Chondrocyte (in vitro differentiated cells): Measurements from ENCODE around the gene NUPR1. TPM values are rescaled to one million over a fixed set of nuclear protein-coding genes. Genes with fewer than 3 reads are reported as not detected.
A peak's percentile ranks its signal among the peaks of the same experiment; 100 is the strongest.

Experiments
- DNase-seq: peaks from one replicate; pipeline ENCODE4 v3.0.0; 2021; ENCODE audit warnings: mixed read lengths, low spot score
- H3K27ac Mint-ChIP-seq: one replicate; pipeline ENCODE4 v1.8.0; 2021; ENCODE audit warnings: mild to moderate bottlenecking, moderate library complexity, mixed read lengths; ENCODE audit not compliant: unreplicated experiment
- H3K27me3 Mint-ChIP-seq: 2 replicates; pipeline ENCODE4 v1.8.0; 2021; ENCODE audit warnings: low read depth, mixed read lengths
- H3K36me3 Mint-ChIP-seq: 2 replicates; pipeline ENCODE4 v1.8.0; 2021; ENCODE audit warnings: low read depth, mixed read lengths
- H3K4me1 Mint-ChIP-seq: 2 replicates; pipeline ENCODE4 v1.8.0; 2021; ENCODE audit warnings: low read depth, mild to moderate bottlenecking, mixed read lengths
- H3K4me3 Mint-ChIP-seq: one replicate; pipeline ENCODE4 v1.8.0; 2021; ENCODE audit warnings: mild to moderate bottlenecking, moderate library complexity, mixed read lengths; ENCODE audit not compliant: unreplicated experiment
- H3K9me3 Mint-ChIP-seq: 2 replicates; pipeline ENCODE4 v1.8.0; 2021; ENCODE audit warnings: low read depth, mixed read lengths
- long read RNA-seq: library from polyadenylated mRNA; stranded (forward); transcript quantifications from one replicate; pipeline ENCODE4 v2.0.0, GENCODE V29; 2021
- total RNA-seq: library from RNA; stranded (reverse); gene quantifications from 3 replicates; pipeline ENCODE4 v1.2.1, GENCODE V29; 2021
- TF ChIP-seq, protein P1 (sequence below): fragments of 200-600 bp; sonication (generic); IDR thresholded peaks from 2 replicates; pipeline ENCODE4 v1.5.0; 2021; ENCODE audit warnings: antibody characterized with exemption, mild to moderate bottlenecking, moderate library complexity

Gene NUPR1, protein sequence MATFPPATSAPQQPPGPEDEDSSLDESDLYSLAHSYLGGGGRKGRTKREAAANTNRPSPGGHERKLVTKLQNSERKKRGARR
- total RNA-seq: 39.1 to 300 TPM (median 289 TPM) in 3 replicates
- long read RNA-seq, full-length matches to known transcripts: 527 of 595 reads
- long read RNA-seq, partial matches to known transcripts: 8 of 595 reads
- long read RNA-seq, other reads (novel, unspliced or antisense): 60 of 595 reads

DNA sequence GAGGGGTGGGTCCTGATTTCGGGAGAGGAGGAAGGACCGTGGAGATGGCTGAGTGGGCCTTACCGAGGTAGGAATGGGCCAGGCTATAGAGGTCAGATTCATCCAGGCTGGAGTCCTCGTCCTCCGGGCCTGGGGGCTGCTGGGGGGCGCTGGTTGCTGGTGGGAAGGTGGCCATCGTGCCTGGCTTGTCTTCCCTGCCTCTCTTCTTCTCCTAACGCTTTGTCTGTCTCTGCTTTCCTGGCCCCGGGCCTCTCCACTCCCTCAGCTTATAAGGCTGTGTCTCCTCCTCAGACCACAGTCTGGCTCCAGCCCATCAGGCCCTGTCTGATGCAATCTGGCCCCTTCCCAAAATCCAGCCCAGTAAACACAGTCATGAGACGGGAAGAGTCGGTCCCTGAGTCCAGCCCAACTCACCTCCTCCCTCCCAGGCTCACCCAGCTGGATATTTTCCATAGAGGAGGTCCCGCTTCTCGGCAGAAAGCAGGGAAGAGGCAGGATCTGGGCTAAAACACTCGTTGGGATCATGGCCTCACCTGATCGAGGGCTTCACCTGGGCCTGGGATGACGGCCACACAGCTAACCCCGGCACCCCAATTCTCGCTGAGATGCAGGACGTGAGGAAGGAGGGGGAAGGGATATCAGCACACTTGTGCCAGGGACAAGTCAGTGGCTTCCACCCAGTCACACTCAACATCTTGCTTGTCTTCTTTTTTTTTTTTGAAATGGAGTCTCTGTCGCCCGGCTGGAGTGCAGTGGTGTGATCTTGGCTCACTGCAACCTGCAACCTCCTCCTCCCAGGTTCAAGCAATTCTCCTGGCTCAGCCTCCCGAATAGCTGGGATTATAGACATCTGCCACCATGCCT, at the start of gene NUPR1:
Gene NUPR1, minus strand, starts transcription at position 242 of the 864 bp plus-strand sequence. Its CDS starts 67 bp downstream, at position 175.
- TF ChIP-seq, protein P1, sequence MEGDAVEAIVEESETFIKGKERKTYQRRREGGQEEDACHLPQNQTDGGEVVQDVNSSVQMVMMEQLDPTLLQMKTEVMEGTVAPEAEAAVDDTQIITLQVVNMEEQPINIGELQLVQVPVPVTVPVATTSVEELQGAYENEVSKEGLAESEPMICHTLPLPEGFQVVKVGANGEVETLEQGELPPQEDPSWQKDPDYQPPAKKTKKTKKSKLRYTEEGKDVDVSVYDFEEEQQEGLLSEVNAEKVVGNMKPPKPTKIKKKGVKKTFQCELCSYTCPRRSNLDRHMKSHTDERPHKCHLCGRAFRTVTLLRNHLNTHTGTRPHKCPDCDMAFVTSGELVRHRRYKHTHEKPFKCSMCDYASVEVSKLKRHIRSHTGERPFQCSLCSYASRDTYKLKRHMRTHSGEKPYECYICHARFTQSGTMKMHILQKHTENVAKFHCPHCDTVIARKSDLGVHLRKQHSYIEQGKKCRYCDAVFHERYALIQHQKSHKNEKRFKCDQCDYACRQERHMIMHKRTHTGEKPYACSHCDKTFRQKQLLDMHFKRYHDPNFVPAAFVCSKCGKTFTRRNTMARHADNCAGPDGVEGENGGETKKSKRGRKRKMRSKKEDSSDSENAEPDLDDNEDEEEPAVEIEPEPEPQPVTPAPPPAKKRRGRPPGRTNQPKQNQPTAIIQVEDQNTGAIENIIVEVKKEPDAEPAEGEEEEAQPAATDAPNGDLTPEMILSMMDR: no peak
- Mint-ChIP-seq H3K27me3 (no peaks in the 10 kb centered on the region), H3K9me3 (no peaks in the 10 kb centered on the region), H3K36me3 (peaks cover 28% of the 10 kb centered on the region), H3K27ac (peak within 1 kb of the TSS; percentile 99), H3K4me1 (peaks cover 51% of the 10 kb centered on the region), H3K4me3 (peak within 1 kb of the TSS; percentile 95)
- DNase-seq: peak; percentile 92

DNA sequence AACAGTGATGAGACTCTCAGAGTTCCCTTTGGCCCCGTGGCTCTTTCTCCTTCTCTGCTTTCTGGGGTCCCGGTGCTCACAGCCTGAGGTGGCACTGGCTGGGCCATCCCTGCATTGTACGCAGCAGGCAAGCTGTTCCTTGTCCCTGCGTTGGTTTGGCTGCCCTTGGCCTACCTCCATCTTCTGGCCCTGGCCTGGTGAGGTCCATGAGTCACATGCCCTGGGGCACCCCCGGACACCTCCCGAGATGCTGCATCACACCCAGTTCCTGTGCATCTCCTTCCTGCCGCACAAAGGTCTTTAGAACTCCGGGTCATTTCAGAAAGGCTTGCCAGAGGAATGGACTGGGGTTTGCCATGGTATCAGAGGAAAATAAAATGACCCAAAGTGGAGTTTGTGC, 48.6 kb upstream of the NUPR1 start:
- TF ChIP-seq, protein P1: no peak
- Mint-ChIP-seq H3K4me1 (peaks cover 16% of the 10 kb centered on the region), H3K27me3 (no peaks in the 10 kb centered on the region), H3K27ac (no peak overlapping the region), H3K9me3 (no peaks in the 10 kb centered on the region), H3K36me3 (peaks cover 28% of the 10 kb centered on the region), H3K4me3 (no peak overlapping the region)
- no peak for DNase-seq

DNA sequence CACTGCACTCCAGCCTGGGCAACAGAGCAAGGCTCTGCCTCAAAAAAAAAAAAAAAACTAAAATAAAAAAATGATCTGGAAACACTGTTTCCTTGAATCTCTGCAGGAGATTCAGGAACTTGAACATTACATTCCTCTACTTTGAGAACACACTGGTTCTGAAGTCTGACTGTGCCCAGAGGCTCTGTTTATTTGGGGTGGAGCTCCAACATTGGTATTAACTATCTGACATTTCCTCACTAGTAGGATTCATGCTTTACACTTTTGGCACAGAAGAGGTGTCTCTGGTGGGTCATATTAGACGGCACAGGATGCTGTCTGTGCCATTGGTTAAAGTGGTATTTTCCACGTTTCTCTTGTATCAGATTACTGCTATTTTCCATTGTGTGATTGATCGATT, 47.7 kb upstream of the NUPR1 start:
- peaks cover 16% of the 10 kb centered on the region for H3K4me1 Mint-ChIP-seq
- H3K27me3 Mint-ChIP-seq: no peaks in the 10 kb centered on the region
- TF ChIP-seq, protein P1: no peak
- H3K9me3 Mint-ChIP-seq: no peaks in the 10 kb centered on the region
- peaks cover 32% of the 10 kb centered on the region for H3K36me3 Mint-ChIP-seq
- H3K27ac Mint-ChIP-seq: peak overlapping the region; percentile 65
- H3K4me3 Mint-ChIP-seq: no peak overlapping the region
- DNase-seq: no peak

DNA sequence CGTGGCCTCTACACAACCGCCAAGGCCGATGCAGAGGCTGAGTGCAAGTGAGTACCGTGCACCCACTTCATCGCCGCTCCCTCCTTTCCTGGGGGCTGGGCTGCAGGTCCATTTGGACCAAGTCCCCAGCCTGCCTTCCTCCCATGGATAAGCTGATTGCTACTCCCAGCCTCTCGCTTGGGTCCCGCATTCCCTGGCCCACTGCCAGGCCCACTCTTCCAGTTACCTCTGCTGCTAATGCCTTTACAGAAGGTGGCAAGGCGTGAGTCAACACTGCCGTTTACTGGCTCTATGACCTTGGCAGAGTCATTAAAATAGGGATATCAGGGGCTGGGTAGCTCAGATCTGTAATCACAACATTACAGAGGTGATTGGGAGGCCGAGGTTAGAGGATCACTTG, 46.9 kb upstream of the NUPR1 start:
- no peak overlapping the region for H3K27ac Mint-ChIP-seq
- H3K4me1 Mint-ChIP-seq: peaks cover 16% of the 10 kb centered on the region
- no peak for DNase-seq
- H3K4me3 Mint-ChIP-seq: no peak overlapping the region
- TF ChIP-seq, protein P1: no peak
- H3K9me3 Mint-ChIP-seq: no peaks in the 10 kb centered on the region
- H3K36me3 Mint-ChIP-seq: peaks cover 29% of the 10 kb centered on the region
- no peaks in the 10 kb centered on the region for H3K27me3 Mint-ChIP-seq

DNA sequence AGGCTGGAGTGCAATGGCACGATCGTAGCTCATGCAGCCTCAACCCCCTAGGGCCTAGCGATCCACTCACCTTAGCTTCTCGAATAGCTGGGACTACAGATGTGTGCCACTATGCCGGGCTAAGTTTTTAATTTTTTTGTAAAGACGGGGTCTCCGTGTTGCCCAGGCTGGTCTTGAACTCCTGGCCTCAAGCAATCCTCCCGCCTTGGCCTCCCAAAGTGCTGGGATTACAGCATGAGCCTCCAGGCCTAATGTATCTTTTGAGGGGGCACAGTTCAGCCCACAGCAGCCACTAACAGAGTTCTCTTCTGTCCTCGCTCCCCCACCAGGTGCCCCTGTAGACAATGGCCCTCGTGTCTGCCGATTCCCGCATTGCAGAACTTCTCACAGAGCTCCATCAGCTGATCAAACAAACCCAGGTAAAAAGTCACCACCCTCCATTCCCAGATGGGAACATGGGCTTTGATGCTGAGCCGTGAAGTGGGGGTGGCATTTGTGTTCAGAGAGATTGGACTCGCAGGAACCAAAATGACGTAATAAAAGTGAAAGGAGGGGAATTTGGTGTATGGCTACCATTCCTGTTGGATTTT, 42.0 kb upstream of the NUPR1 start:
- no peaks in the 10 kb centered on the region for H3K27me3 Mint-ChIP-seq
- TF ChIP-seq, protein P1: no peak
- H3K27ac Mint-ChIP-seq: no peak overlapping the region
- DNase-seq: no peak
- H3K36me3 Mint-ChIP-seq: peaks cover 16% of the 10 kb centered on the region
- no peaks in the 10 kb centered on the region for H3K9me3 Mint-ChIP-seq
- H3K4me1 Mint-ChIP-seq: peaks cover 2% of the 10 kb centered on the region
- no peak overlapping the region for H3K4me3 Mint-ChIP-seq
